Neural cell (in vitro differentiated cells): Measurements from ENCODE around the gene PTCH2.

Source experiments
- CTCF ChIP-seq: fragments of 450-650 bp; IDR thresholded peaks from 2 replicates; pipeline ENCODE4 v1.5.1; 2014; ENCODE audit warnings: antibody characterized with exemption, mild to moderate bottlenecking, moderate library complexity; ENCODE audit not compliant: poor library complexity, severe bottlenecking
- EP300 ChIP-seq: fragments of 450-650 bp; conservative IDR thresholded peaks from 2 replicates; pipeline ENCODE4 v1.6.1; 2014; ENCODE audit warnings: antibody characterized with exemption, mild to moderate bottlenecking, moderate library complexity; ENCODE audit not compliant: poor library complexity, severe bottlenecking
- EZH2 ChIP-seq: fragments of 200-600, 300-800 bp; shearing (Covaris generic), sonication (generic); IDR thresholded peaks from 2 replicates; pipeline ENCODE4 v1.6.1; 2014; ENCODE audit warnings: antibody characterized with exemption, low read length, borderline replicate concordance, mild to moderate bottlenecking; ENCODE audit not compliant: insufficient read depth, poor library complexity, severe bottlenecking
- POLR2AphosphoS5 ChIP-seq: IDR thresholded peaks from 2 replicates; pipeline ENCODE4 v1.6.1; 2012
- RAD21 ChIP-seq: fragments of 450-650 bp; conservative IDR thresholded peaks from 2 replicates; pipeline ENCODE4 v1.6.1; 2014; ENCODE audit warnings: antibody characterized with exemption, mild to moderate bottlenecking, moderate library complexity
- REST ChIP-seq: IDR thresholded peaks from 2 replicates; pipeline ENCODE4 v1.6.1; 2012; ENCODE audit warnings: borderline replicate concordance
- SMC3 ChIP-seq: fragments of 450-650 bp; conservative IDR thresholded peaks from 2 replicates; pipeline ENCODE4 v1.6.1; 2014; ENCODE audit warnings: antibody characterized with exemption, mild to moderate bottlenecking, moderate library complexity; ENCODE audit not compliant: poor library complexity
- TAF1 ChIP-seq: IDR thresholded peaks from 2 replicates; pipeline ENCODE4 v1.6.1; 2012; ENCODE audit warnings: low read depth

GRCh38 chr1:44810101-44810761 is 32.8 kb downstream of the PTCH2 start:
- no peak for TF ChIP-seq POLR2AphosphoS5
- no peak for TF ChIP-seq EP300
- no peak for TF ChIP-seq CTCF
- no peak for TF ChIP-seq EZH2
- TF ChIP-seq RAD21: no peak
- TF ChIP-seq TAF1: no peak
- TF ChIP-seq SMC3: no peak
- no peak for TF ChIP-seq REST
